NCI-H510A (cell line): ENCODE results near the gene PLPPR2.
"Not testable (repeated sequence)": the region's sequence is repeated elsewhere in the genome, so short reads cannot be mapped to it uniquely, and the experiment has no call there.

ENCODE experiments used
- DNase-seq: peaks from one replicate; lab custom pipeline; 2025; lab: John Stamatoyannopoulos, UW

Gene PLPPR2, protein sequence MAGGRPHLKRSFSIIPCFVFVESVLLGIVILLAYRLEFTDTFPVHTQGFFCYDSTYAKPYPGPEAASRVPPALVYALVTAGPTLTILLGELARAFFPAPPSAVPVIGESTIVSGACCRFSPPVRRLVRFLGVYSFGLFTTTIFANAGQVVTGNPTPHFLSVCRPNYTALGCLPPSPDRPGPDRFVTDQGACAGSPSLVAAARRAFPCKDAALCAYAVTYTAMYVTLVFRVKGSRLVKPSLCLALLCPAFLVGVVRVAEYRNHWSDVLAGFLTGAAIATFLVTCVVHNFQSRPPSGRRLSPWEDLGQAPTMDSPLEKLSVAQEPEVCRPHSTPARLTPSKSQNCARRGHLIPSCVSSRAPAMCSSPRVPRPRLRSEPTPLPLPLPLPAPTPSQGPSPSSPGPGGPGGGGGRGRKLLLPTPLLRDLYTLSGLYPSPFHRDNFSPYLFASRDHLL

DNA sequence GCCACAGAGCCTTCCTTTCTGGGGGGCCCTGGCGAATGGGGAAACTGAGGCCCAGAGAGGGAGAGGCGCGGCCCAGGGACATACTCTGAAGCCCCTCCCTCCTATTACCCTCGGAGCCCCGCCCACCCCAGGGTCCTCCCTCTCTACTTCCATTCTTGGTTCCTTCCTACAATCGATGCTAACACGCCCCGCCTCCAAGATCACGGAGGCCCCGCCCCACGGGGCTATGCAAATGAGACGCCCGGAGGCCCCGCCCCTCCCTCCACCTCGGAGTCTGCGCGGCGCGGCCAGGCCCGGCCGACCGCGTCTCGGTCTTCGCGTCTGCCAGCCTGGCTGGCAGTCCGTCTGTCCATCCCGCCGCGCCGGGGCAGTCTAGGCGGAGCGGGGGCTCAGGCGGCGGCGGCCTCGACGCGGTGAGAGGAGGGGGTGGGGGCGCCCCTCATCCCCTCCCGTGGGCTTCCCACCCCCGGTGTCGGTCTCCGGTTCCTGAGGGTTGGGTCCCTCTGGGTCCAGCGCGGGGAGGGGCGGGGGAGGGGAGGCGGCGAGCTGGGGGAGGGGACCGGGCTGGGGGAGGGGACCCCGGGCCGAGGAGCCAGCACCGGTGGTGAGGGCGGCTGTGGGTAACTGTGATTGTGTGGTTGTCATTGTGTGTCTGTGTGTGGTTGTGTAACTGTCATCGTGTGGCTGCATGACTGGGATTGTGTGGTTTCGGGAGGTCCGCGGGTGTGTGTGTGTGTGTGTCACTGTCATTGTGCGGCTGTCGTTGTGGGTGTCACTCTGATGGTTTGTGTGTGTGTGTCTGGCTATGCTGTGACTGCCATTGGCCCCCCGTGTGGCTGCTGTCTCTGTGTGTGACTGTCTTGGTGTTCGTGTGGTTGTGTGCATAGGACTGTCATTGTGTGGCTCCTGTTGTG is at the start of gene PLPPR2:
Gene PLPPR2 (plus strand): TSS at position 273 of the 914 bp plus-strand sequence. CDS start 2,242 bp downstream, outside the sequence.
- DNase-seq = peak; percentile 77

DNA sequence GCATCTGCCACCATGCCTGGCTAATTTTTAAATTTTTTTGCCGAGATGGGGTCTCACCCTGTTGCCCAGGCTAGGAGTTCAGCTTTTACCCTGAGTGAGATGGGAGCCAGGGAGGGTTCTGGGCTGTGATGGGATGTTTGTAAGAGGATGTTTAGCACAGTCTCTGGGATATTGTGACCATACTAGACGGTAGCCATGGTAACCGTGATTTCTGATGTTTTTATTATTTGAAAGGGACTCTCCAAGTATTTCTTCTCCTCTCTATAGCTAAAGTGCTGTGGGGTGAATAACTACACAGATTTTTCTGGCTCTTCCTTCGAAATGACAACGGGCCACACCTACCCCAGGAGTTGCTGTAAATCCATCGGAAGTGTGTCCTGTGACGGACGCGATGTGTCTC is 48.9 kb upstream of the PLPPR2 start:
- DNase-seq = no peak

DNA sequence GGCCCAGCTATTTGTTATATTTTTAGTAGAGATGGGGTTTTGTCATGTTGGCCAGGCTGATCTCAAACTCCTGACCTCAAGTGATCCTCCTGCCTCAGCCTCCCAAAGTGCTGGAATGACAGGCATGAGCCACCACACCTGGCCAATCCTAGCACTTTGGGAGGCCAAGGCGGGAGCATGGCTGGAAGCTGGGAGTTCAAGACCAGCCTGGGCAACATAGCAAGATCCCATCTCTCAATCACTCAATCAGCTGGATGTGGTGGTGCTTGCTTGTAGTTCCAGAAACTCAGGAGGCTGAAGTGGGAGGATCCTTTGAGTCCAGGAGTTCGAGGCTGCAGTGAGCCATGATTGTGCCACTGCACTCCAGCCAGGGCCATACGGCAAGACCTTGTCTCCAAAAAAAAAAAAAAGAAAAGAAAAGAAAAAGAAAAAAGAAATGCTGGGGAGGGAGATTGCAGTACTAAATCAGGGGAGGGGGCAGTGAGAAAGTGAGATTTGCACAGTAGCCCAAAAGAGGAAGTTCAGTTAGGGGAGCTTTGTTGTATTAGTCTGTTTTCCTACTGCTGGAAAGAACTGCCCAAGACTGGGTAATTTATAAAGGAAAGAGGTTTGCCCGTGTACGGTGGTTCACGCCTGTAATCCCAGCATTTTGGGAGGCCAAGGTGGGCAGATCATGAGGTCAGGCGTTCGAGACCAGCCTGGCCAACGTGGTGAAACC is 34.8 kb upstream of the PLPPR2 start:
- not testable (repeated sequence) for DNase-seq

DNA sequence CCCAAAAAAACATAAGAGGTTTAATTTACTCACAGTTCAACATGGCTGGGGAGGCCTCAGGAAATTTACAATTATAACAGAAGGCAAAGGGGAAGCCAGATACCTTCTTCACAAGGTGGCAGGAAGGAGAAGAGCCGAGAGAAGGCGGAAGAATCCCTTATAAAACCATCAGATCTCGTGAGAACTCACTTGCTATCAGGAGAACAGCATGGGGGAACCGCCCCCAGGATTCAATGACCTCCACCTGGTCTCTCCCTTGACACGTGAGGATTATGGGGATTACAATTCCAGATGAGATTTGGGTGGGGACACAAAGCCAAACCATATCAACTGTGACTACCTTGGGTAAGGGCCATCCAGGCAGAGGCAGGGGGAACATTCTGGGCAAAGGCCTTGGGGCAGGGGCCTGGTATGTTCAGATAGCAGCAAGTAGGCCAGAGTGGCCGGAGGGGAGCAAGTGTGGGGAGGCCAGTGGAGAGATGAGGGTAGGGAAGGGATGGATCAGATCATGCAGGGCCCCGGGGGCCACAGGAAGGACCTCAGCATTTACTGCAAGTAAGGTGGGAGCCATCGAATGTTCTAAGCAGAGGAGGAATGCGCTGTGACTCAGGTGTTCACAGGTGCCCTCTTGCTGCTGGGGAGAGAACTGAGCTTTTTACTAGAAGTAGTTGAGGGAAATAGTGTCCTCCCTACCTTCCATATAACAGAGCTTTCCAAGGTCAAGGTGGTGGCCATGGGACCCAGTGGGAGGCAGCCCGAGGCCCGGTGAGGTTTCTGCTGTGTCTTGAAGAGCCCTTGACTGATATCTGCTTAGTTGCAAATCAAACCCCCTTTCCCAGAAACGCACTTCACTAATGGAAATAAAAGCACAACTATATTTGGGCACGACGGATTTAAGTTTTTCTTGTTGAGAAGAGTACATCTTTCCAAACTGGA is 33.8 kb upstream of the PLPPR2 start:
- no peak for DNase-seq

DNA sequence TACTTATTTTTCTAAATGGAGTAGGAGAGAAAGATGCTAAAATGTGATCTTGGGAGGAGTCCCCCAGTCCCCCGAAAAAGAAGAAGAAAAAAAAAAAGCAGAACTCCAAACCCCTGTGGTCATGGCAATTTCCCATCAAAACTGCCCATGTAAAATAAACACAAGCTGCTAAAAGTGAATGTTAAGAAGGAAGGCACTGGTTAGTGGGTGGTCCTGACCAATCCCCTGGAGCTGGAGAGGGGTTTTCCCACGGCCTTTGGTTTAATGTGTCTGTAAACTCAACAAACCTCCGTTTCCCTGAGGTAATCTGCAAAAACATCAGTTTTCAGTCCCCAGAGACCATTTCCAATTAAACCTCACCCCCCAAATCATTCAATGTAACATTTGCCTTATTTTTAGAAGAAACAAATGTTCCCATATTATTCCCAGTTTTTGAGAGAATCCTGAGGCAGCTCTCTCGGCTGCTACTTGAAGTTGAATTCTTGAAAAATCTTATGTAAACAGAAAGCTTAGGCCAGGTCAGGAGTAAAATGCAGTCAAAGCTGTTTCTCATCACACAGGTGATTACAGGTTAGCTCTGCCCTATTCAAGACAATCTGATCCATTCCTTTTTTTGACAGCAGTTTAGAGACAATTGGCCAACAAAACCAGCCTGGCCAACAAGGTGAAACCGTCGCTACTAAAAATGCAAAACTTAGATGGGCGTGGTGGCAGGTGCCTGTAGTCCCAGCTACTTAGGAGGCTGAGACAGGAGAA is 32.8 kb upstream of the PLPPR2 start:
- DNase-seq = no peak

DNA sequence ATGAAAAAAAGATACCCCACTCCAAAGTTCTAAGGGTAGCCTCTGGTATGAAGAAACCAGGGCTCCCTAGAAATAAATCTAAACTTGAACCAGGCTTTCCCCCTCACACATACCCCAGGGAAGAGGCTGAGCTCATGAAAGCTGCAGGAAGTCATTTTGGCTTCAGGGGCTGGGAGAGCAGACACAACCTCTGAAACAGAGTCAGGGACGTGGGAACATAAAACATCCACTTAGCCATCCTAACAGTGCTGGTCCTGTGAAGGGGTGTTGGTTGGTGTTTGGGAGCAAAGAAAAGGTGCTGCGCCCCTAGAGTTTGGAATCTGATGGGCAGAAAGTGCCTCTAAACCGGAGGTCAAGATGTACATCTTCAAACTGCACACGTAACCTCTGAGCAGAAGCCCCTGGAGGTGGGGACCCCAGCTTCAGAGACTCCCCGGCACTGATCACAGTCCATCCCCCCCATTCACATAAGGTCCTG is 31.6 kb upstream of the PLPPR2 start:
- no peak for DNase-seq

DNA sequence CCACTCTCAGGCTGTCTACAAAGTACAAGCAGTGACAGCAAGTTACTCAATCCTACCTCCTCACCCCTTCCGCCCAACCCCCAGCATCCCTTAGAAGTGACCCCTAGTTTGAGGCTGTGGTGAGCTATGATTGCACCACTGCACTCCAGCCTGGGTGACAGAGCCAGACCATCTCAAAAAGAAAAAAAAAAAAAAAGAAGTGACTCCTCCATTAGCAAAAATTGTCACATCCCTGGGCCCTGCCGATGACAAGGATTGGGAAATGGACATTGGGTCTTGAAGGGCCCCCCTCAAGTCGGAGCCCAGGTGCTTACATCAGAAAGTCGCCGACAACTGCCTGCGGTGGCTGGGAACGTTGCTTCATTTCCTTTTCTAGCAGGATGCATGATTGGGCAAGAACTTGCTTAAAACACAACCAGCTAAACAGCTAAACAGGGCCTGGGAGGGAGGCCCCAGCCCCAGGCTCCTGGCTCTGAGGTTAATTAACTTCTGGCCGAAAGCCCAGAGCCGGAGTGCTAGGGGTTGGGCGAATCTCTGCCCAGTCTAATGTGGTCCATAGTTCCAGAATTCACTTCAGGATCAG is 31.1 kb upstream of the PLPPR2 start:
- peak; percentile 48 for DNase-seq

DNA sequence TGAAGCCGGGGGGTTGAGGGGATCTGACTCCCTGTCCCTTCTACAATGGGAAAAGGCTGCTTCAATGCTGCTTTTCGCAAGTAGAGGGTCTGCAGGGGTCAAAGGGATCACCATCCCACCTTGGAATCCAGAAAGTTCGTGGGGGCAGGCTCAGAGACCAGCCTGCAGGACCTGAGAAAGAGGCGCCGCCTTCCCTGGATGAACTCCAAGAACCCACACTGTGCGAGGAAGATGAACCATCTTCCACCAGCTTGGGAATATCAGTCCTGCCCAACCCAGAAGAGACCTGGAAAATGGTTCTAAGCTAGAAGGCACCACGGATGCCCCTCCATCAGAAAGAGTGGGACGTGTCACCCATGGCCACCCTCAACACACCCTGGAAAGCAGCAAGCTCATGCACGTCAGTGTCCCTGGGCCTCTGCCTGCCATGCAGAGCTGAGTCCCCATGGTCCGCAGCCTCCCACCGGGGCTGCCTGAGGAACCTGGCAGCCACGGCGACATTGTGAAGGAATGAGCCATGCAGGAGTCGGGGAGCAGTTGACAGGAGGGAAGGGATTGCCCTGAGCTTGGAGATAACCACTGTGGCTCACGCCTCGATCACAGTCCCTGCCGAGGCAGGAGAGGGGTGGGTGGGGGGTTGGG is 30.4 kb upstream of the PLPPR2 start:
- no peak for DNase-seq

DNA sequence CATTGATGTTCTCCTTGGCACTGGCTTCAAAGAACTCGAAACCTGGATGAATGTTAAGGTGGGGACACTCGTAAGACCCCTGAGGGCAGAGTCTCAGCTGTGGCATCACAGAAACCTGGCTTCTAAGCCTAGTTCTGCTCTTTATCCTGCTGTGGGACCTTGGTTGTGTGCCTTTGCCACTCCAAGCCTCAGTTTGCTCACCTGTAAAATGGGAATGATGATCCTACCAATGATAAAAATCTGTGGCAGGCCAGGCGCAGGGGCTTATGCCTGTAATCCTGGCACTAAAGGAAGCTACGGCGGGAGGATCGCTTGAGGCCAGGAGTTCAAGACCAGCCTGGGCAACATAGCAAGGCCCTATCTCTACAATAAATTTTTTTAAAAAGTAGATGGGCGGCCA is 29.7 kb upstream of the PLPPR2 start:
- DNase-seq = no peak

DNA sequence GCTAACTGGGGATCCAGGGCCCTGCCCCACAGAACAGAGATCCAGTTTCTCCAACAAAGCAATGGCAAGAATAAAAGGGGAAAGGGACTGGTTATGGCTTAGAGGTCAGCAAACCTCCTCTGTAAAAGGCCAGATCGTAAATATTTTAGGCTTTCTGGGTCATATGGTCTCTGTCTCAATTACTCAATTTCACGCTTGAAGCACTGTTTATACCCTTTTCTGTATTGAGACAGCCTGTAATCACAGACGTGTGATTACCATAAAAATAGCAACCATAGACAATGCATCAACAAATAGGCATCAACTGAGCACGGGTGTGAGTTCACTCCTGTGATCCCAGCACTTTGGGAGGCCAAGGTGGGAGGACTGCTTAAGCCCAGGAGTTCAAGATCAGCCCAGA is 25.1 kb upstream of the PLPPR2 start:
- no peak for DNase-seq

DNA sequence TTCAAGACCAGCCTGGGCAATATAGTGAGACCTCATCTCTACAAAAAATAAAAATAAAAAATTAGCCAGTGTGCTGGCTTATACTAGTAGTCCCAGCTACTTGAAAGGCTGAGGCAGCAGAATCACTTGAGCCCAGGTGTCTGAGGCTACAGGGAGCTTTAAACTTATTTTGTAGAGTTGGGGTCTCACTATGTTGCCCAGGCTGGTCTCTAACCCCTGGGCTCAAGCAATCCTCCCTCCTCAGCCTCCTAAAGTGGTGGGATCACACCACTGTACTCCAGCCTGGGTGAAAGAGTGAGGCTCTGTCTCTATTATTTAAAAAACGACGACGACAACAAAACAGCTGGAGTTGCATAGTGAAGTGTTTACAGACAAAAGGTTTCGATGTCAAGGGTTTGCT is 23.7 kb upstream of the PLPPR2 start:
- DNase-seq = no peak

DNA sequence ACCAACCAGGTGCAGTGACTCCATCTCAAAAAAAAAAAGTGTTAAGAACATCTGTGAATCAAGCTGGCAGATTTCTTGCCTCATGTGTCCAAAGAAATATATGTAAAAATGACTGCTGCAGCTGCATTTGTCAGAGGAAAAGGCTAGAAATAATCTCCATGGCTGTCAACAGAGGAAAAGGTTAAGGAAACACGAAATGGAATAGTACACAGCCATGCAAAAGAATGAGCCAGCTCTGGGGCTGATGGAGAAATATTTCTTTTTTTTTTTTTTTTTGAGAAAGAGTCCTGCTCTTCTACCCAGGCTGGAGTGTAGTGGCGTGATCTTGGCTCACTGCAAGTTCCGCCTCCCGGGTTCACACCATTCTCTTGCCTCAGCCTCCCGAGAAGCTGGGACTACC is 22.4 kb upstream of the PLPPR2 start:
- DNase-seq = no peak

DNA sequence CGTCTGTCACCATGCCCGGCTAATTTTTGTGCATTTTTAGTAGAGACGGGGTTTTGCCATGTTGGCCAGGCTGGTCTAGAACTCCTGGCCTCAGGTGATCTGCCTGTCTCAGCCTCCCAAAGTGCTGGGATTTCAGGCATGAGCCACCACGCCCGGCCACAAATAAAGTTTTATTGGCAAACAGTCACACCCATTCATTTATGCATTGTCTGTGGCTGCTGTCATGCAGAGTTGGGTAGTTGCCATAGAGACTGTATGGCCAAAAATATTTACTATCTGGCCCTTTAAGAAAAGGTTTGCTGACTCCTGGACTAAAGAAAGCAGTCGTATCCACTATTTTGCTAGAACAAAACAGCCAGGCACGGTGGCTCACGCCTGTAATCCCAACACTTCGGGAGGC is 21.4 kb upstream of the PLPPR2 start:
- DNase-seq = not testable (repeated sequence)

DNA sequence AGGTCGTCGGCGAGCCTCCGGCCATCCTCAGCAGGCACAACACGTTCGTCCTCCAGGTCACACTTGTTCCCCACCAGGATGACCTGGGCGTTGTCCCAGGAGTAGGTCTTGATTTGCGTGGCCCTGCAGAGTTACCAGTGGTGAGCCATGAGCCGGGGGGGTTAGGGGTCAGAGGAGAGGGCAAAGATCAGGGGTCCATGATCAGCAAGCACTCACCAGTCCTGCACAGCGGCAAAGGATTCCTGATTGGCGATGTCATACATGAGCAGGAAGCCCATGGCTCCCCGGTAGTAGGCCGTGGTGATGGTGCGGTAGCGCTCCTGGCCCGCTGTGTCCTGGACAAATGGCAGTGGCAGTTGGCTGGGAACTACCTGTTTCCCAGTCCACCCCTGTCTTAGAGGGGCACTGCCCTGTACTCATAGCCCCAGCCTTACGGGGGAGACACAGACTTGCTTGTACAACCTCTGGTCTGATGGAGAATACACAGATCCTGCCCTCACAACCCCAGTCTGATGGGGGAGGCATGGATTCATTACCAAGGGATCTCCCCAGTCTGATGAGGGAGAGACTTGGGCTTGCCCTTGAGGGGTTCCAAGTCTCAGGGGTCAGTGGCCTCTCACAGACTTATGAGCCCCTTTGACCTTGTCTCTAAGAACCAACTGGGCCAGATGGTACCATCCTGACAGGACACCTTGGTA is 19.6 kb upstream of the PLPPR2 start:
- no peak for DNase-seq

DNA sequence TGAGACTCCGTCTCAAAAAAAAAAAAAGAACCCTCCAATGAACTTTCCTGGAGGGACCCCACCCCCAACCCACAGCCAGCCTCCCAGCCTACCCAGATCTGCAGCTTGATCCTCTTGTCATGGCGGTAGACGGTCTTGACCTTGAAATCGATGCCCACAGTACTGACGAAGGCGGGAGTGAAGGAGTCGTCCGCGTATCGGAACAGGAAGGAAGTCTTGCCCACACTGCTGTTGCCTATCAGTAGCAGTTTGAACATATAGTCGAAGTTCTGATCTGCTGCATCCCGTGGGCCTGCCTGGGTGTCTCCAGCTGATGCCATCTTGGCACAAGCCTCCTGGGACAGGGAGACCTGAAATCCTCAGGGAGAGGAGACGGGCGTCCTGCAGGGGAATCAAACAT is 18.2 kb upstream of the PLPPR2 start:
- no peak for DNase-seq

DNA sequence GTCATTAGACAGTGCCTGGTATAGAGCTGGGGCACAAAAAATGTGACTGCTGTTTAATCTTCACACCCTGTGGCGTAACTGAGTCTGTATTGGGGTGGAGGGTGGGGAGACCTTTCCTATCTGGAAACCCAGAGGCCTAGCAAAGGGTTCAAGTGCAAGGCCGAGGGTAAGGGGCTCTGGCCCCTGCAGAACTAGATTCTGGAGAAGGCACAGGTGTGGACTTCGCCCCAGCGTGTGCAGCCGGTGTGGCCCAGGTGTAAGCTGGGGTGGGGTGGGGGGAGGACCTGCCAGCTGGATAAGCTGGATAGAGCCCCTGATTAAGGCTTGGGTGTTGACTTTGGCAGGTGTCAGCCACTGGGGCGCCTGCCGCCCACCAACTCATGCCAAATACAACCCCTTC is 17.1 kb upstream of the PLPPR2 start:
- no peak for DNase-seq

DNA sequence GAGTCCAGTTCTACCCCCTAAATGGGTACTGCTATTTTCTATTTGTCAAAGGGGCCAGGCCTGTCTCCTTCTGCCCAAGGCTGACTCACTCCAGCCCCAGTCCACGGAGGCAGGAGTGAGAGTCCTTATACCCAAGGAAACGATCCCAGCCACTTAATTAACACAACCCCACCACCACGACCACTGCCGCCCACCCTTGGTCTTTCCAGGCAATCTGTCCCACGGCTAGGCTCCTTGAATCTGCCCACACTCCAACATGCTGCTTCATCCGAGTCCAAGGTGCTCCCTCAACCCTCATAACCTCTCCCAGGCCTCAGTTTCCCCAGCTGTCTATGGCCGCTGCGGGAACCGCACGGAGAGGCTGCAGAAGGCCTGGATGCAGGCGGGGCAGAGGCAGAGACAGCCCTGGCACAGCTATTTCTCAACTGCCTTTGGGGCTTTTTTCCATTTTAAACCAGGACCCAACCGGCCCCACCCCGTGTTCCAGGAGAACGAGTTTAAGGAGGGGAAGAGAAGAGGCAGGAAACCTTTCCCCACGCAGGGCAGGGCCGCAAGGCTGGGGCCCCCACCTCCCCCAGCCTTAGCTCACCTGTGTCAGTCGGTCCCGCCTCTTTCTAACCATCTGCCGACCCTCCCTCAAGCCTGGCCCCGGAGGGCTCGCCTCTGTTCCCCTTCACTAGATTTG is 16.5 kb upstream of the PLPPR2 start:
- DNase-seq = no peak
